NCI-H446 (cell line): ENCODE results near the gene MAN1A1.

ENCODE experiments used
- DNase-seq, 2 experiments: peaks; one replicate each; lab custom pipeline; 2025; lab: John Stamatoyannopoulos, UW

Gene MAN1A1

GRCh38 chr6:119270545-119270944 lies 79.0 kb downstream of the MAN1A1 start:
- no peak for DNase-seq

DNA sequence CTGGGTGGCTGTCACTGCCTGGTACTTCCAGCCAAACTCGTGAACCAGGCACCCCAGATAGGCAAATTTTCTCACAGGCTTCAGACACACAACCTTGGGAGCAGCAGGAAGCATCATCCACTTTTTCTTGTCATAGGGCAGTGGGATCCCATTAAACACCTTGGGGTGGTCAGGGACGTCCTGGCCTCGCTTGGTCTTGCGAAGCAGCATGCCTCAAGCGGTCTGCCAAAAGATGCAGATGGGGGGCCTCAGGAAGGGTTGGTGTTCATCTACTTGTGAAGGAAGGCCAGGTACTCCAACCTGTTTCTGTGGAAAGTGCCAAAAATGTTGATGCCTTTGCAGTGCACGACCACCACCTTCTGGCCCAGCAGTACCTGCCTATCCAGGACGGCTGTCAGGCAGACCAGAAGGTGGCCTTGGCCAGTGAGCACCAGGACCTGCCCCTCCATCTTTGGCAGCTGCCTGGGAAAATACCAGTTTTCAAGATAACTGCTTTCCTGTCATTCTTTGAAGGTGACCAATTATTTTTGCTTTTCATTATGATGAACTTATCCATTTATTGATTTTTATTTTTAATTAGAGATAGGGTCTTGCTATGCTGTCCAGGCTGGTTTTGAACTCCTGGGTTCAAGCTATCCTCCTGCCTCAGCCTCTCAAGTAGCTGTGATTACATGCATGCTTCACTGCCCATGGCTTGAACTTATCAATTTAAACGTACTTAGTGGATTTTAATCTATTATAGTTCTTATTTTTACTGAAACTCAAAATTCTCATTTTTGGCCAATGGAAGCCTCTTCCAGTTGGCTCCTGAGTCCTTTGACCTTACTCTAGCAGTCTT lies 80.1 kb downstream of the MAN1A1 start:
- no peak for DNase-seq

DNA sequence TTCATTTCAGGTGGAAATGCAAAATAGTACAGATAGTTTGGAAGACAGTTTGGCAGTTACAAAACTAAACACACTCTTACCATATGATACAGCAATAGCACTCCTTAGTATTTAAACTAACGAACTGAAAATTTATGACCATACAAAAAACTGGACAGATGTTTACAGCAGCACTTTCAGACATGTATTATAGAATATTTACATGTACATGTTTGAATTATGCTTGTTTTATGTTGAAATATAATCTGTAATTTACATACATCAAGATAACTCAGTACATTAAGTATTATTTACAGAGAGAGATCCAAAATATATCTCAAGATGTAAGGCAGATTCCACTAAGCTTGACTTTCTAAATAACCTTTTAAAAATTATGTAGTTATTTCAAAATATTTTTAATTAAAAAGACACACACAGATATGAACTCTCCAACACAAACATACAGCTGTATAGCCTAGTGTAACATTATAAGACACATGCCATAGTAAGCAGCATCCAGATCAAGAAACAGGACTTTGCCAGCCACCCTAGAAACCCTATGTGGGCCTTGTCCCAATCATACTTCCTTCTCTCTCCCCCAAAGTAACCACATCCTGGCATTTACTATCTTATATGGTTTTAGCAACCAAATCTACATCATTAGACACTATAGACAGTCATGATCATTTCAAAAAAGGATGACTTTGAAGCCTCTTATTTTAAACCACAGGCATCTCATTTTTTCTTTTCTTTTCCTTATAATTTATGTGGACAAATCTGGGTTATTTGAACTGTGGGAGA lies 82.2 kb downstream of the MAN1A1 start:
- no peak for DNase-seq

DNA sequence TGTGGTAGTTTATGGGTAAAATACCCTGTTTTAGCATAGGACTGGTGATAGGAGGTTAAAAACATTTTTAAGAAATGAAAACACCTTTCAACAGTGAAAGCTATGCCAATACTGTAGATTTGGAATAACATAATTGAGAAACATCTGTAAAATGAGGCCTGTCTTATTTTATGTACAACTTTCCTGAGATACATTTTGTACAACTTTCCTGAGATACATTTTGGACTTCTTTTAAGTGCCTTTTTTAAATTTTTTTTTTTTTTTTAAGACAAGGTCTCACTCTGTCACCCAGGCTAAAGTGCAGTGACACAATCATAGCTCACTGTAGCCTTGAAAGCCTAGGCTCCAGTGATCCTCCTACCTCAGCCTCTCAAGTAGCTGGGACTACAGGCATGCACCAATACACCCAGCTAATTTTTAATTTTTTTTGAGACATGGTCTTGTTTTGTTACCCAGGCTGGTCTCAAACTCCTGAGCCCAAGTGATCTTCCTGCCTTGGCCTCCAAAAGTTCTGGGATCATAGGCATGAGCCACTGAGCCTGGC lies 84.6 kb downstream of the MAN1A1 start:
- DNase-seq = no peak

DNA sequence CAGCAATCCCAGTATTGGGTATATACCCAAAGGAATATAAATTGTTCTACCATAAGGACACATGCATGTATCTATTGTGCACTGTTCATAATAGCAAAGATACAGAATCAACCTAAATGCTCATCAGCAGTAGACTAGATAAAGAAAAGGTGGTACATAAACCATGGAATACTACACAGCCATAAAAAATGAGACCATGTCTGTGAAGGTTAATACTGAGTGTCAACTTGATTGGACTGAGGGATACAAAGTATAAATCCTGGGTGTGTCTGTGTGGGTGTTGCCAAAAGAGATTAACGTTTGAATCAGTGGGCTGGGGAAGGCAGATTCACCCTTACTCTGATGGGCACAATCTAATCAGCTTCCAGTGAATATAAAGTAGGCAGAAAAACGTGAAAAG lies 86.9 kb downstream of the MAN1A1 start:
- DNase-seq = no peak

GRCh38 chr6:119261944-119262284 lies 87.6 kb downstream of the MAN1A1 start:
- peak in 1 of 2 experiments; percentile 11 for DNase-seq

DNA sequence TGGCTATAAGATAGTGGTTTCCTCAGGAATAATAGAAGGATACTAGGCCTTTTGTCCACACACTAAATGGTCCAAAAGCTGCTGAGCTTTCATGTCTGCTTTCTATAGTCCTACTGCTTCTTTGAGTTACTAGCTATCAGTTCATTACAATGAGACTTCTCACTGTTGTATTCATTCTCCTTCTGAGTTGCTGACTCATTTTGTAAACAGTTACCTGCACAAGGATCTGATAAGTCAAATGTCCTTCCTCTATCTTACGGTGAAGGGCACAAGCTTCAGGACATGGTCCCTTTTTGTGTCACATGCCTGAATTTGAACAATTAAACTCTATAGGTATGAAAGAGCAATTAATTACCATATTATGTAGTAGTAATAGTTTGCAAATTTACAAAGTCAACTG lies 90.5 kb downstream of the MAN1A1 start:
- DNase-seq = no peak

DNA sequence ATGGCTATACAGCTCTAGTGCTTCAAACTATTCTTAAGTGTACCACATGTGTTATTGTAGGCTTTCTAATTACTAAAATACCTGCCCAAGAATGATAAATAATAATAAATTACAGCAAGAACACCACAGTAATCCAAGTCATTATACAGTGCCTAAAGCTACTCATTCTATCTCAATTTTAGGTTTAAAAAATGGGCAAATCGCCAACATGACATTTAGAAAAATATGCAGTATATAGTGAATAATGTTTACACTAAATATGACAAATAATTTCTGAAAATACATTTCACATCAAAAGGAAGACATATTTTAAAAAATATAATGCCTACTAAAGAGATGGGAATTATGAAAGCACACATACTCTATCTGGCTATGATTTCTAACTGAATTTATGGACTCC lies 91.8 kb downstream of the MAN1A1 start:
- DNase-seq = no peak

DNA sequence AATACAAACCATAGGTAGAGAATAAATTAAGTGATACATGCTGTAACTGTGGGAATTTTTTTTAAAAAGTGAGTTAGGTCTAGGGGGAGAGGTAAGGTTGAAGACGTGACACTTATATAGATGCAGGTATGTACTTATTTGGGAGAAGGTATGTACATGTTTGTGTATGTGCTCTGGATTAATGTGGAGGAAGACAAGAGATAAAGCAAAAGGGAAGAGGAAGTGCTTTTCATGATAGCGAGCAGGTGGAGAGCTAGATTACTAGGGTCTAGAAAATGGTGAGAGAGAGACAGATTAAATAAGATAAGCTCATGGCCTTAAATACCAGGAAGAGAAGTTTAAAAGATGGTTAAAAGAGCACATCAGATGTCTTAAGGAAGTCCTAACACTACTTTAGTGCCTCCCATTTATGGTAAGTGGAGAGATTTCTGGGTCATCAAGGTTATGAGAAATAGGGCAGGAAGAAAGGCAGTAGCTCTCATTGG lies 92.5 kb downstream of the MAN1A1 start:
- DNase-seq = no peak

- DNase-seq = no peak
Observed at GRCh38 chr6:119256392-119256791, 93.2 kb downstream of the MAN1A1 start.

DNA sequence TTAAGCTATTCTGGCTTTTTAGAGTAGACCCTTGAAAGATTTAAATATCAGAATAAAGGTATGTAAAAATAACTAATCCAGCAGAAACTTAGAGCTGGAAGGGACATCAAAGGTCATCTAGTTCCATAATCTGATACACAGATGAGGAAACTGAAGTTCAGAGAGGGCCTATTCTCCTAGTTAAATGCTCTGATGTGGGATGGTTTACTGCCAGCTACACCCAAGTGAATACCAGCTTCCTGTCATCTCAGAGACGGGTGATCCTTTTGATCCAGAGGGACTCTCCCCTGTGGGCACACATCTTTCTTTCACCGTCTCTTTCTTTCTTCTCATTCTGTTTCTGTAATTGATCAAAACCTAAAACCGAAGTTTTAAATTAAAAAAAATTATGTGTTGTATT lies 94.1 kb downstream of the MAN1A1 start:
- DNase-seq = no peak

DNA sequence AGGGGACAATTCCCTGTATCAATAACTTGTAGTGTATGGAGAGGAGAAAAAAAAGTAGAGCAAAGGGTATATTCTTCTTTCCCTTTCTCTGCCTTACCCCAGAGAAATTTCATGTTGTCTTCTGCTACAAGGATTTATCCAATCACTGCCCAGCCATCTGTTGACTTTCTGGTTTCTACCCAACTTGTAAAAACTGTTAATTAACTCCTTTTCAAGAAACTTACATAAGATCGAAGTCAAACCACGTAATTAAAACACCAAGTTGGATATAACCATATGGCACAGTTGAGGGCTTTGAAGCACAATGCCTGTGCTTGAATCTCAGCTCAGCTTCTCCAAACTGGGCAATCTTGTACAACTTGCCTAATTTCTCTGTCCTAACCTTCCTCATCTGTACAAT lies 99.5 kb downstream of the MAN1A1 start:
- peak in 1 of 2 experiments; percentile 64 for DNase-seq

DNA sequence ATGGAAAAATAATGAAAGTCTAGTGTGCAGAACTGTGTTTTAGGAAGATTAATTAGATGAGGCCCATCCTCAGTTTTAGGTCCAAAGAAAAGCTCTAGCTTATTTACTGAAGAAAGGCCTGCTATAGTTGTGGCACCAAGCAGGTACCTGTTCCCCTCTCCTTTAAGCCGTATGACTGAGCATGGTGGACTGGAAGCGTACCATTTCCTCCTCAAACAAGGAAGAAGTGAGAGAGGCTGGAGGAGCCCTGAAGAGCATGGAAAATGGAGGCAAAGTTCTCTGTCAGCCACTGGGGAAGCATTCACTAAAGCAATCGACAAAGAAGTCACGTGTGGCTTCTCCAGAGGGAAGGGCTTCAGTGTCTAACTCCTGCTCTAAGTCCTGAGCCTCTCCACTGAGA lies 100.2 kb downstream of the MAN1A1 start:
- no peak for DNase-seq

DNA sequence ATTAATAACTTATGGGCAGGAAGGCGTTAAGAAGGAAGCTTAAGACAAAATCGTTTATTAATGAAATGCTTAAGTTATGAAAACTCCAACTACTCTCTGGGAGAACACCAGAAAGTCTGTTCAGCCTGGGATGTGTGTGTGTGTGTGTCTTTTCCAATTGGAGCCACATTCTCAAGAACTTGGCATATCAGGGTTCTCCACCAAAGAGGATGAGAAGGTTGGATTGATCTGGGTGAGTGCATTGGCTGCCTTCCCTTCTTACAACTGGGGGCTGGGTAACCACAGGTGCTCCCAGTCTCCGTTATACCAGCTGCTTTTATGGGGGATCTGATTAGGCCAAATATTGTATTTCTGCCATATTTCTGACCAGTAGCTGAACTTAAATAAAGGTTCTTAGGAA lies 102.1 kb downstream of the MAN1A1 start:
- no peak for DNase-seq

DNA sequence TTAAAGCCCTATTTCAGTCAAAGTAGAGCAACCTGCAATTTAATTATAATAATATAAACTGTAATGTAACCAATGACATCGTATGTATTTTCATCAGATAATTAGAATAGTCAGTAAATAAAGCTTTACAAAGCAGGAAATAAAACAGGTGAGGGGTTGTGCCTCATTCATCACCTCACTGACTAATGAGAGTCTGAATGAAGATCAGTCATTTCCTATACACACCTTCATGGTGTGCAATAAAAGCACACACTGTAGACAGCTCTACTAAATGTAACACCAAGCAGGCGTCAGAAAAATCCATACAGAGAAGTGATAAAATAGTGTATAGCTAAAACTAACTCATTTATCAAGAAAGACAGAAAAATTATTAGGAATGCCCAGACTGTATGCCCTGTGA lies 105.9 kb downstream of the MAN1A1 start:
- no peak for DNase-seq

DNA sequence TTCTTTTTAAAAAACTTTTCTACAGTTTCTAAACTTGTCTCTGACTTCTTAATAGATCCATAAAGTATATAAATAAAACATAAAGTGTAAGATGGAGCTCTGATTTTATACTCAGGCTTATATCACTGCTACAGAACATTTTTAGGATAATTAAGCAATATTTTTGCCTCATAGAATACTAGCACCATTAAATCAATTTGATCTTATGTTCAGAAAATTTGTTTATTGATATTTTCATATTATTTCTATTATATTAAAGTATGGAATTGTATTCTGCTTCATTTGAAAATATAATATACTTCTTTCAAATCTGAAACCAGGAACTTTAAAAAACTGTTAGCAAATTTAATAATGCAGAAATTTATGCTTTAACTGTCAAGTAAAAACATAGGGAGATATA lies 106.5 kb downstream of the MAN1A1 start:
- no peak for DNase-seq

GRCh38 chr6:119241540-119242309 lies 107.8 kb downstream of the MAN1A1 start:
- DNase-seq = no peak

DNA sequence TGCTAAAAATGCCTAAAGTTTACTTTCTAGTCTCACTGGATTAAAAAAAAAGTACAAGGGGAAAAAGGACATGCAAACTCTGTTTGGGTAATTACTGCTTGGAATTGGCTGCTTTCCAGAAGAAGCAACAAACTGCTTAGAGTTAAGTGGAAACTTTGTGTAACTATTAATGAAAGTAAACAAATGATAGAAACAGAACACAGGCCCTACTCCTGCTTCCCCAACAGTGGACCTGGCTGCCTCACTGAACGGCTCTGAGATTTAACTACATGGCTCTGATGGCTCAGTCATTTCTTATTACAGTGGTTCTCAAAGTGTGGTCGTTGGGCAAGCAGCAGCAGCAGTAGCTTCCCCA lies 108.5 kb downstream of the MAN1A1 start:
- DNase-seq = peak; percentile 5 to 12

- no peak for DNase-seq
Observed at GRCh38 chr6:119240257-119241110, 109.1 kb downstream of the MAN1A1 start.

GRCh38 chr6:119237177-119237715 lies 112.3 kb downstream of the MAN1A1 start:
- no peak for DNase-seq

- DNase-seq = no peak
Observed at GRCh38 chr6:119234941-119235340, 114.6 kb downstream of the MAN1A1 start.
